Non-pigmented ciliary epithelial cell (primary cell): ENCODE data around the gene TBCCD1.

Experiments
- DNase-seq: peaks from one replicate; pipeline ENCODE4 v3.0.0-alpha.2; 2010; ENCODE audit warnings: low read depth

TBCCD1 gene, protein sequence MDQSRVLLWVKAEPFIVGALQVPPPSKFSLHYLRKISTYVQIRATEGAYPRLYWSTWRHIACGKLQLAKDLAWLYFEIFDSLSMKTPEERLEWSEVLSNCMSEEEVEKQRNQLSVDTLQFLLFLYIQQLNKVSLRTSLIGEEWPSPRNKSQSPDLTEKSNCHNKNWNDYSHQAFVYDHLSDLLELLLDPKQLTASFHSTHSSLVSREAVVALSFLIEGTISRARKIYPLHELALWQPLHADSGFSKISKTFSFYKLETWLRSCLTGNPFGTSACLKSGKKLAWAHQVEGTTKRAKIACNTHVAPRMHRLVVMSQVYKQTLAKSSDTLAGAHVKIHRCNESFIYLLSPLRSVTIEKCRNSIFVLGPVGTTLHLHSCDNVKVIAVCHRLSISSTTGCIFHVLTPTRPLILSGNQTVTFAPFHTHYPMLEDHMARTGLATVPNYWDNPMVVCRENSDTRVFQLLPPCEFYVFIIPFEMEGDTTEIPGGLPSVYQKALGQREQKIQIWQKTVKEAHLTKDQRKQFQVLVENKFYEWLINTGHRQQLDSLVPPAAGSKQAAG

DNA sequence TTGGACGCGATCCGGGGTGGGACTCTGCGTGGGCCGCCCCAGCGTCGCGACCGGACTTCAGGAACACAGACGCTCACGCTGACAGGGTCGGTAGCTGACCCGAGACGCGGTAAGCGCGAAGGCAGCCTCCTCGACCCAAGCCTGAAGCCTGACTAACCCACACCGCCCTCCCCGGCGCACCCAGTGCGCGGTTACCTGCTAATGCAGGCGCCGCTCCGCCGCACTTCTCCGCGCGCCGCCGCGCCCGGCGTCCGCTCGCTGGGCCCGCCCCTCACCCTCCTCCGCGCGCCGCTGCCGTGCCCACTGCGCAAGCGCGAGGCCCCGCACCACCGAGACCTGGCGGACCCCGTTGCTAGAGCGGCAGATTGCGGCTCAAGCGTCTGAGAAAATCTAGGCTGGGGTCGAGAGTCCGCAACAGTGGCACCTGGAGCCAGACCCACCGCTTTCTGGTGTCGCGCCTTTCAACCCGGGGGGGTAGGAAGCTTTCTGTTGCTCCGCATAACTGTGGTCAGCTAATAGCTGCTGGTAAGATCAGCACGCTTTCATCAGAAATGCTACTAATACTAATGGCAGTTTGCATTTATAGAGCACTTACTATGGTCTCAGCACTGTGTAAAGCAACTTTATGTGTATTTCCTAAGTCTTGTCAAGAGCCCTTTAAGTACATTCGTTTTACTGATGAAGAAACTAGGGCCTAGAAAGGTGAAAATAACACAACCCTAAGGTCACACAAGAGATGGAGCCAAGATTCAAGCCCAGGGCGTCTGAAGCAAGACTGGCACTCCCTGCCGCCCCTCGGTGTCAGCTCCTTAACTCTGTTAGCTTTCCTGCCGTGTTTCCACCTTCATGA is at the start of gene TBCCD1:
Gene TBCCD1, minus strand, starts transcription at position 268 of the 850 bp plus-strand sequence. CDS start 3,010 bp downstream, outside the sequence.
- peak; percentile 24 for DNase-seq

DNA sequence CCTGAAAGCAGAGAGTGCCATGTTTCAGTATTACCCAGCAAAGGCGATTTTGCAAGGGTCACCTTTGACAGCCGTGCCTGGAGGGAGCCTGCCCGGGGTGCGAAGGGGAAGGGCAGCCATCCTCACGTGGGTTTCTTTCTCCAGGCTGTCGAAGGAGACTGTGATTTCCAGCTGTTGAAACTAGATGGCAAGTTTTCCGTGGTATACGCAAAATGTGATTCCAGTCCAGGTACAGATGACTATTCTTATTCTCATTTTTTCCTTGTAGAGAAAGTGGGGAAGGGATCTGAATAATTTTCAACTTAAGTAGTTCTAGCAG is 49.1 kb upstream of the TBCCD1 start:
- no peak for DNase-seq

DNA sequence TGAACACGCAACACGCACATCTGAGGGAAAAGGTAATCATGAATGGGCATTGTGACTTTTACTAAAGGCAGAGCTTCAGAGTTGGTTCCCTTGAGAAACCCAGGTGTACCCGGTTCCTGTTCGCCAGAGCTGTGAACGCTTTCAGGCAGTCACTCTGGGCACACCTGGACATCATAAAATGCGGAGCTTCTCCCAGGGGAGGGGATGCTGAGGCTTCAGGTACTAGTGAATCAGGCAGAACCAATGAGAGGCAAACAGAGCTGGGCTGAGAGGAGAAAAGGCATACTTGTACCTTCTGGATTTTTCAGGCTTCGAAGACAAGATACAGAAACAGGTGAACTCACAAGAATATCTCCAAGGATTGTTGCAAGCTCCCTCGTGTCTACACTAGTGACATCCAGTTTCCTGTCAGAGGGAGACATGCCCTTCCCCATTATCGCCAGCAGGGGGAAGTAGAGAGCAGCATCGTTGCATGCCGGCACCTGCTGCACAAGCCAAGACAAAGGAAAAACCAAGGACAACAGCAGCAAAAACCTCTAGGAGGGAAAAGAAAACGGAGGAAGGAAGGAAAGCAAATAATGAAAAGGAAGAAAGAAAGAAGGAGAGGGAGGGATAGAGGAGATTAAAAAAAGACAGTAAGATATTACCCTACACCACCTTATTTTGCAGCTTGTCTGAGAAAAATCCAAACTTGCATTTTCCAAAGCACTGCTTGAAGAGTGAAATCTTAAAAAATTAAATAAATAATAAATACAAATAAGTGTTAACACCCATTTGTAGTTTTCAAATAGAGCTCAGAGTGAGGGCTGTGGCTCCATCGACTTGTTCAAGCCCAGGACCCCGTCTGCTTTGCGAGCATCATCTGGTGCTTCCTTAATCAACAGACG is 47.7 kb upstream of the TBCCD1 start:
- no peak for DNase-seq

DNA sequence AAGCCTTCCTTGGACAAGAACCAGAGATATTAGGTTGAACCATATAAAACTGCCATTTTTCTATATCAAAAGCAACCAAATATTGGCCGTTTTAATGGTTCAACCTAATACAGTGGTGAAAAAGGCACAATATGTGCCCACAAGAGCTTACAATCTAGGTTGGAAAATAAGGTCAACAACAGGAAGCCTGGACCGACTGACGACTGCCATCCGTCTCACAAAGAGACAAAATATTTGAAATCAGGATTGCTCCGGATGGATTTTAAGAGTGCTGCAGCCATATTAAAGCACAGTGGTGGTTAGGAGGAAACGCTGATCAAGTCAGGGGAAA is 47.1 kb upstream of the TBCCD1 start:
- DNase-seq: no peak

DNA sequence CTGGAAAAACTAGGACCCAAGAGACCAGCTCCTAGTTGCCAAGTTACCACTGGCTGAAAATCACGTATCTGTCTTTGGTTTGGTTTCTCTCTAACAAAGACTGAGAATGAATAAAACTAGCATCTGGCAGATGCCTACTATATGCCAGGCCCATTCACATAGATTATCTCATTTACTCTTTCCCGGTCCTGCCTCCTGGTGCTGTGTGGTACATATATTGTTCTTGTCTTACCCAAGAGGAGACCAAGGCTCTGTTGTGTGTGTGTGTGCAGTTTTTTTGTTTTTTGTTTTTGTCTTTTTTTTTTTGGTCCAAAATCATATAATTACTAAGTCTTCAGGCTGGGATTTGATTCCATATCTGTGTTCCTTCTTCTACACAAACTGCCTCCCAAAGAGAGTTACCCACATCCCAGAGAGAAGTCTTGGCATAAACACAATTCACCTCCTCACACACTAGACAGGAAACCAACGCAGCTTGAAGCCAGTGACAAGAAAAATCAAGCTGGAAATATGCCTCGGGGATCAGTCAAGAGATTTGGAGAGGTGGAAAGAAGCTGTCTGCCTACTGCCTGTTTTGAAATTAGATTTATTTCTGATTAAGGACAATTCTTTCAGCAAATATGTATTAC is 46.6 kb upstream of the TBCCD1 start:
- DNase-seq: no peak

DNA sequence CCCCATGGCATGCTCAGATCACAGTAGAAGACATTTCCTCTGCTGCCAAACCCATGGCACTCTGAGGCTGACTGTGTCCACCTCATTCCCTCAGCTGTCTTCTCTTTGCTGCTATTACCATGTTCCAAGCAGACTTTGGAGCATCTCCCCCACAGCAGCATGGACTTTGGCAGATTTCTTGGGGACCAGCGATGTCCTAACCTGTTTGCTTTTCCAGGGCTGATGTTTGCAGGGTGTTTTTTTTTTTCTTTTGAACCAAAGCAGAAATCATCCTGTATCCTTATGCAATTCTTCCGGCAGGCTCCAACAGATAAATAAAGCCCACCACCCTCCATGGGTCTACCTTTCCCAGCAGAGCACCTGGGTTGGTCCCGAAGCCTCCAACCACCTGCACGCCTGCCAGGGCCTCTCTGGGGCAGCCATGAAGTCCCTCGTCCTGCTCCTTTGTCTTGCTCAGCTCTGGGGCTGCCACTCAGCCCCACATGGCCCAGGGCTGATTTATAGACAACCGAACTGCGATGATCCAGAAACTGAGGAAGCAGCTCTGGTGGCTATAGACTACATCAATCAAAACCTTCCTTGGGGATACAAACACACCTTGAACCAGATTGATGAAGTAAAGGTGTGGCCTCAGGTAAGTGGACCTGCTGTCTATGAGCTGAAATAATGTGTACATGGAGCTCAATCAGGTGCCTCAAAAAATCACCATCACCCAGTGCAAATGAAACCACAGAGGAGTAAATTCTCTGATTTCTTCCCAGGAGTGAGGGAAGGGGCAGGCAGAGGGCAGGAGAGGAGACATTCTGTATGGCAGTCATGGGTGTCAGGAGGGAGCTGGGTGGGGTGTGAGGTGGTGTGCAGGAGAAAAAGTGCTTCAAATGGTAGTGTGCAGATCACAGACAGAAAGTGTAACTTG is 45.8 kb upstream of the TBCCD1 start, which contains the start of gene AHSG:
Gene AHSG, plus strand, starts transcription at position 340 of the 916 bp plus-strand sequence. Its CDS starts 82 bp downstream, at position 422.
- no peak for DNase-seq

DNA sequence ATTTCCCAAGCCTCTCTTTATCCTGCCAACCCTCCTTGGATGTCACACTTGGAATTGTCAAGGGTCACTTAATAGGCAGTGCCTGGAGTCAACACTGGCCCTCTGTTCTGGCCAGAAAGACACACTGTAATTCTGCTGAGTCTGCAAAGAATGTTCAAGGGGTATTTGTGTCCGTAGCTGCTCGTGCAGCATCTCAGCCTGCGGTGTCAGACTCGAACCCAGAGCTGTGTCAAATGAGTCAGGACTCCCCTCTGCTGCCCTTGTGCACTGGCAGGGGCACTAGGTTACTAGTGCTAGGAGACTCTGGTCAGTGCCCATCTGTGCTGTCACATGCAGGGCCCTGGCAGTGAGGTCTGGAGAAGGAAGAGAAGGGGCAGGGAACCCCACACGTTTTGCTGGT is 44.9 kb upstream of the TBCCD1 start:
- no peak for DNase-seq

DNA sequence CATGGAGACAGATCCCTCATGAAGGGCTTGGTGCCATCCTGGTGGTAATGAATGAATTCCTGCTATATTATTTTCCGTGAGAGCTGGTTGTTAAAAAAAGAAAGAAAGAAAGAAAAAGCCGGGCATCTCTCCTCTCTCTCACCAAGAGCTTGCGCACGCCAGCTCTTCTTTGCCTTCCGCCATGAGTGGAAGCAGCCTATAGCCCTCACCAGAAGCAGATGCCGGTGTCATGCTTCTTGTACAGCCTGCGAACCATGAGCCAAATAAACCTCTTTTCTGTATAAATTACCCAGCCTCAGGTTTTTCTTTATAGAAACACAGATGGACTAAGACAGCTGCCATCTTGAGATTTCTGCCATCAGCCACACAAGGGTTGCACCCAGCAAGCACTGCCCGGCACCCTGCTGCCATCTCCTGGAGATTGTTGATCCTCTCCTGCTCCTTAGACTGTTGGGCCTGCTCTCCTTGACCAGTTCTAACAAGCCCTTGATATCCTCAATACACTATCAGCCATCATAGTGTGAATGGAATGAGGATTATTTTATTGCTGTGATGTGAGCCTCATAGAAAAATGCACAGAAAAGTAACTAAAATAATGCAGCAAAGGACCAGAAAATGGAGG is 42.2 kb upstream of the TBCCD1 start:
- no peak for DNase-seq

DNA sequence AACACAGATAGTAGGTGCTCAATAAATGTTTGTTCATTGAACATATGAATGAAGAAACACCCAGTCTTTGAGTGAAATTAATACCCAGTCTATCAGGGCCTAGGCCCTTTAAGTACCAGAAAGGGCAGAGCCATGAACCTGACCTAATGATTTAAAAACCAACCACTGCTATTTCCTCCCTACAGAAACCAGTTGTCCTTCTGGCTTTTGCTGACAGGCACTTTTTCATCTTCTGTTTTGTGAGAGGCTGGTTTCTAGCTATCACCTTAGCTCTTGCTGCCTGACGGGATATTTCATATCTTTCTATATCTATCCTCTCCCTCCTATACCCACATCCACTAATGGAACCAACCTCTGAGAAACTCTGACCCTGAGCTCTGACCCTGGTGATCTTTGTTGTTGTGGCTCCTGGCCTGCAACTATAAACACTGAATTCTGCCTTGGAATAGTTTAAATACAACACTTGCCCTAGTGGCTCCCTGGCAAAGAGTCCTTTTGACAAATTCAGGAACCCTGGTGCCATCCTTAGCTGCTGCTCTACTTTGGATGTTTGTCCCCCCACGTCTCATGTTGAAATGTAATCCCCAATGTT is 41.6 kb upstream of the TBCCD1 start:
- no peak for DNase-seq

DNA sequence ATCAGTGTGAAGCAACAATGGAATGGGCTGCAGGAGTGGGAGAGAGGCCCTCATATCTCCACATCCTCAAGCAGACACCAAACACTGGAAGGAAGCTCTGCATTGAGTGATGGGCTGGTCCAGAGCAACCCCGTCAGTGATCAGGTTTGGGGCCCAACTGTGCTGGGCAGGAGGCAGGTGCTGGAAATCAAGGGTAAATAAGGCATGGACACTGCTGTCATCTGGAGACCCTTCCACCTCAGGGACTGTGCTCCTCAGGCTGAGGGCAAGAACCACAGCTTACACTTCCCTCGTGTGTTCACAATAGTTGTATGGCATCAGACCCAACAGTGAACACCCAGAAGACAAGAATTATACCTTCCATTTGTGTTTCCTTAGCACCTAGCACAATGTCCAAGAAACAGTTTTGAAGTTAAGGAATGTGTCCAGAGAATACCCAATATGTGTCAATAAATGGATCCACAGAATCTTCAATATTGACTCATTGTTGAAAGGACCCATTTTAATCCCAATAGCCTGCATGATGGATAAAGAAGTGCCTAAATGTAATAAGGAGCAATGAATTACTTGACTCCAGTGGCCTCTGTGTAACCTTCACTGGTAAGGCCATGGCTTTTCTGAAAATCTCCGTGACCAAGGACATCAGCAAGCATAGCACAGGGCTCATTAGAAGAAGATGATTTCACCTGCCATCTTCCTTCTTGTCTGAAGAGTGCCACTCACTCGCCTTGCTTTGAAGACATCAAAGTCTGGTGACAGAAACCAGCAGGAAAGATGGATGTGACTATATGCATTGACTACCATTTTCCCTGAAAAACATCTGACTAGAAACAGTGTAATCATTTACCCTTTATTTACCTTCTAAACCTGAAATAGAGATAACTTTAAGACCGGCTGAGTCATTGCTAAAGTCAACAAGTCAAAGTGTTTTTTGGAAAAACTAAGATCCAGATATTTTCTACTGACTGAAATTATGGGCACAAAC is 38.7 kb upstream of the TBCCD1 start:
- DNase-seq: no peak

DNA sequence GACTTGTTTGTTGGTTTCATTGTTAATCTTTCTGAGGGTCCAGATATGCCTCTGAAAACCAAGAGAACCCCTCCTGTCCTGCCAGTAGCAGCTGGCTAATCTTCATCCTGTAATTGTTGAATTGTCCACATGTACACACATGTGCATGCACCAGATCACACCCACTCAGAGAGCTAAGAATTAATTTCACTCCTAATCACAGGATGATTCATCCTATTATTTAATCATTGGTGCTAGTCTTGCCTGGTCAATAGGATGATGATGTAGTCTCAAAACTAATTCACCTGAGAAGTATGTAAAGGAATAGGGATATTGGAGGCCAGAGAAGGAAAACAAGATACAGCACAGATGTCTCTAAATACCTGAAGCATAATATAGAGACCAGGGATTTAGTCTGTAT is 37.9 kb upstream of the TBCCD1 start:
- DNase-seq: no peak

DNA sequence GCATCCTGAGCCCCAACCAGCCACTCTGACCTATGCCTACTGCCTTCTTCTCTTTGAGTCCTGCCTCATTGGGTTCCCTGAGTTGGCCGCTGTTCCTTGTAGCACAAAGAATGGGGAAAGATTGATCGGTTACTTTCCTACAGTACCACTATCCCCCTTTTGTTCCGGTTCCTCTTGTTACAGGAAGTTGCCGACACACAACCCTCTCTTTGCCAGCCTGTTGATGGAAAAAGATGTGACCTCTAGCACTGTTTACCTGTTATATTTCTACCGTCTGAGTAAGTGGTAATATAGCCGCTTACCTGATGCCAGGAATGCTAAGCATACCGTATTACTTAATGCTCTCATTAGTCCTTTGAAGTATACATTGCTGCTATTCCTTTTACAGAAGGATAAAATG is 36.0 kb upstream of the TBCCD1 start:
- no peak for DNase-seq

DNA sequence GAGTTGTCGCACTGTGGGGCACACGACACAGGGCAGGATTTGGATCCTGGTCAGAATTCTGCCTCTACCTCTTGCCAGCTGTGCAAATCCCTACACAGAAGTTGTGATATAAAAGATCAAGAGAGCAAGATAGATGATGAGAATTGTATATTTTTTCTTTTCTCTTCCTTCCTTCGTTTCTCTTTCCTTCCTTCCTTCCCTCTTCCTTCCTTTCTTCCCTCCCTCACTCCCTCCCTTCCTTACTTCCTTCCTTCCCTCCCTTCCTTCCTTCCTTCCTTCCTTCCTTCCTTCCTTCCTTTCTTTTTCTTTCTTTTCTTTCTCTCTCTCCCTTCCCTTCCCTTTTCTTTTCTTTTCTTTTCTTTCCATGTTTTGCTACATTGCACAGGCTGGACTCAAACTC is 33.8 kb upstream of the TBCCD1 start:
- DNase-seq: no peak

DNA sequence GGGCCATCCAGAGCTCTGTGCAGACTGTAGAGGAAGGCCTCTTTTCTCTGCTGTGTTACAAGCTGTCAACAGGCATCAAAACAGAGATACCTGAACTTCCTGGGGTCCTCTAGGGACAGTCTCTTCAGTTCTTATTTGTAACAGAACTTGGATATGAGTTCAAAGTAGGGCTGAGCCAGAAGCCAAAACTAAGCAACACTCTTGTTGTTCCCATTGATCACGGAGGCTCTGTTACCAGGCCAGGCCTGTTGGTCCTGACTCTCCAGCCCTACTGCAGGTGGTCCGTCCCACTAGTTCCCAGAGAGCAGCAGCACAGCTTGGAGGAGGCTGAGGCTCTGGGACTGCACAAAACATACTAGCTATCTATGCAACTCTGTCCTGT is 32.6 kb upstream of the TBCCD1 start:
- DNase-seq: no peak

DNA sequence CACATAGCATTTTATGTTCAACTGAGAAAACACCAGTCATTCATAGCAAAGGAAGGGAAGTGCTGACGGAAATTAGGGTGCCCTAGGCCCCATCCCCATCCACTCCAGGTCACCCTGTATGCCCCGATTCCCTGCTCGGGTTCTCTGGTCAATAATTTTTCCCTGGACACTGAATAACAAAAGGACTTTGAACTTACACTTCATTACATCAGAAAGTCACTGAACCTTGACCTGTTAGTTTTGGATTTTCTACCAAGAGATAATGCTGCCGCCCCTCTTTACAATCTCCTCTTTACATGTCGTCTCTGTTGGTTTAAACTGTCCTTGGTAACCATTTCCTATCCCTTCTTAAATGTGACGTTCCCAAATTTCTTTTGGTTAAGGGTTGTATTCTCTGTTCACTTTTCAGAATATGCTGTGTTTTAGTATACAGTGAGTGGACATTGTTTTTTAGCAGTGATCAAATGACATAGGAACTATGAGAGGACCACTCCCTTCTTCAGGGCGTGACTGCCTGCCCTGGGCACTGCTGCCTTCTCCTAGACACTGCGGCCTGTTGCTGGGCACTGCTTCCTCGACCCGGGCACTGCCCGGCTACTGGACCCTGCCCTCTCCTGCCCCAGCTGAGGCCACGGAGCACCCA is 32.1 kb upstream of the TBCCD1 start:
- no peak for DNase-seq

DNA sequence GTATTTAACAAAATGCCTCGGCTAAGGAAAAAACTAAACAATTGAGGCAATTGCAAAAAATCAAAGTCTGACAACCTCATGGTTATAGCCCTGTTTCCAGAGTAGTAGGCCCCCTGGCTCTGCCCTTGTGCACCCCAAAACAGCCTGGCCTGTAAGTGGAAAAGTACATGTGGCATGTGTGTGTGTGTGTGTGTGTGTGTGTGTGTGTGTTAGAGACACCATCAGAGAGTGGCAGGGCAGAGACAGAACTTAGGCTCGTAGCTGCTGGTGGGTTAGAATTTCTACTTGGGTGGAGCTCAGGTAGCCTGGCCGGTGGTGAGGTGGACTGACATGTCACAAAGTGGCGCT is 31.6 kb upstream of the TBCCD1 start:
- DNase-seq: no peak

DNA sequence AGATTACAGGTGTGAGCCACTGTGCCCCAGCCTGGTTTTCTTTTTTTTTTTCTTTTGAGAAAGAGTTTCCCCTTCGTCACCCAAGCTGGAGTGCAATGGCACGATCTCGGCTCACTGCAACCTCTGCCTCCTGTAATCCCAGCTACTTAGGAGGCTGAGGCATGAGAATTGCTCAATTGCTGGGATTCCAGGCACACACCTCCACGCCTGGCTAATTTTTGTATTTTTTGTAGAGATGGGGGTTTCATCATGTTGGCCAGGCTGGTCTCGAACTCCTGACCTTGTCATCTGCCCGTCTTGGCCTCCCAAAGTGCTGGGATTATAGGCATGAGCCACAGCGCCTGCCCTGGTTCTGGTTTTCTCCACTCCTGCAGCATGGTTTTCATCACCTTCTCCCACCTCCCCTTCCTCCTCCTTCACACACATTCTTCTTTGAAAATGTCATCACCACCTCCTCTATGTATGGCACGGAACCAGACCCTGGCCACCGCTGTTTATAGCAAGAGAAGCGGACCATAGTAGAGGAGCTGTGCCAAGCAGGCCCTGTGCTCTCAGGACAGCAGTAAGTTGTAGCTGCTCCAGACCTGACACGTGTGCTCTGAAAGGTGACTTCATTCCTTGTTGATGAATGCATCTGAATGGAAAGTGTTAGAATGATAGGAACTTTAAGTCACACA is 31.1 kb upstream of the TBCCD1 start:
- no peak for DNase-seq
